ENCODE data around the gene DRAM1. TPM values are rescaled to one million over a fixed set of nuclear protein-coding genes. Genes with fewer than 3 reads are reported as not detected.

DRAM1 gene
- total RNA-seq, 1 donor from 2014 or later, result 1.2 TPM

- H3K27me3 Mint-ChIP-seq (ENCODE audit: insufficient read depth, low read depth), result peaks cover 4% of the 10 kb centered on the region
- TF ChIP-seq EZH2 (IDR thresholded peaks at IDR 0.05) (no peak), CTCF (IDR thresholded peaks at IDR 0.05) (no peak), EZH2phosphoT487 (IDR thresholded peaks at IDR 0.05) (no peak)
- Histone ChIP-seq H3K4me3 (no peak overlapping the region), H3K79me2 (ENCODE audit: low read depth) (no peaks in the 10 kb centered on the region), H3K27ac (no peak overlapping the region), H3K4me1 (no peaks in the 10 kb centered on the region), H3K4me2 (no peak overlapping the region), H3K27me3 (no peaks in the 10 kb centered on the region), H3K36me3 (no peaks in the 10 kb centered on the region), H3K9ac (no peak overlapping the region), H3F3A (ENCODE audit: low read depth) (no peaks in the 10 kb centered on the region), H2AFZ (replicated peaks) (no peak overlapping the region), H3K9me3 (ENCODE audit: low read depth) (no peaks in the 10 kb centered on the region), H4K20me1 (ENCODE audit: low read depth) (no peaks in the 10 kb centered on the region)
- no peaks in the 10 kb centered on the region for H3K4me1 Mint-ChIP-seq
- H3K36me3 Mint-ChIP-seq, result no peaks in the 10 kb centered on the region
- H3K27ac Mint-ChIP-seq, result no peak overlapping the region
- H3K4me3 Mint-ChIP-seq, result no peak overlapping the region
- H3K9me3 Mint-ChIP-seq, result no peaks in the 10 kb centered on the region
- no peak for DNase-seq (ENCODE audit: low spot score)
Observed at GRCh38 chr12:101923045-101923718, 45.8 kb downstream of the DRAM1 start.

GRCh38 chr12:101924618-101925017, 47.2 kb downstream of the DRAM1 start:
- Histone ChIP-seq H3K36me3 (no peaks in the 10 kb centered on the region), H2AFZ (replicated peaks) (no peak overlapping the region), H3F3A (ENCODE audit: low read depth) (no peaks in the 10 kb centered on the region), H3K4me2 (no peak overlapping the region), H3K4me3 (no peak overlapping the region), H3K9me3 (ENCODE audit: low read depth) (no peaks in the 10 kb centered on the region), H3K27ac (no peak overlapping the region), H3K9ac (no peak overlapping the region), H4K20me1 (ENCODE audit: low read depth) (no peaks in the 10 kb centered on the region), H3K4me1 (no peaks in the 10 kb centered on the region), H3K79me2 (ENCODE audit: low read depth) (no peaks in the 10 kb centered on the region), H3K27me3 (no peaks in the 10 kb centered on the region)
- H3K27me3 Mint-ChIP-seq (ENCODE audit: insufficient read depth, low read depth), result peaks cover 5% of the 10 kb centered on the region
- no peak overlapping the region for H3K4me3 Mint-ChIP-seq
- peaks cover 5% of the 10 kb centered on the region for H3K4me1 Mint-ChIP-seq
- no peak overlapping the region for H3K27ac Mint-ChIP-seq
- TF ChIP-seq CTCF (IDR thresholded peaks at IDR 0.05) (no peak), EZH2 (IDR thresholded peaks at IDR 0.05) (no peak), EZH2phosphoT487 (IDR thresholded peaks at IDR 0.05) (no peak)
- no peaks in the 10 kb centered on the region for H3K36me3 Mint-ChIP-seq
- DNase-seq (ENCODE audit: low spot score), result no peak
- no peaks in the 10 kb centered on the region for H3K9me3 Mint-ChIP-seq

GRCh38 chr12:101925361-101925760, 48.0 kb downstream of the DRAM1 start:
- TF ChIP-seq EZH2 (IDR thresholded peaks at IDR 0.05), result no peak
- no peak for TF ChIP-seq CTCF (IDR thresholded peaks at IDR 0.05)
- TF ChIP-seq EZH2phosphoT487 (IDR thresholded peaks at IDR 0.05), result no peak
- Histone ChIP-seq H3K9ac (no peak overlapping the region), H4K20me1 (ENCODE audit: low read depth) (no peaks in the 10 kb centered on the region), H3K4me3 (no peak overlapping the region), H3K4me2 (no peak overlapping the region), H2AFZ (replicated peaks) (no peak overlapping the region), H3K79me2 (ENCODE audit: low read depth) (no peaks in the 10 kb centered on the region), H3F3A (ENCODE audit: low read depth) (no peaks in the 10 kb centered on the region), H3K9me3 (ENCODE audit: low read depth) (no peaks in the 10 kb centered on the region), H3K36me3 (no peaks in the 10 kb centered on the region), H3K4me1 (no peaks in the 10 kb centered on the region), H3K27me3 (no peaks in the 10 kb centered on the region), H3K27ac (no peak overlapping the region)
- no peak overlapping the region for H3K27ac Mint-ChIP-seq
- H3K4me3 Mint-ChIP-seq, result no peak overlapping the region
- H3K36me3 Mint-ChIP-seq, result no peaks in the 10 kb centered on the region
- no peaks in the 10 kb centered on the region for H3K9me3 Mint-ChIP-seq
- peaks cover 5% of the 10 kb centered on the region for H3K4me1 Mint-ChIP-seq
- DNase-seq (ENCODE audit: low spot score), result no peak
- peaks cover 5% of the 10 kb centered on the region for H3K27me3 Mint-ChIP-seq (ENCODE audit: insufficient read depth, low read depth)
